Endothelial cell of umbilical vein (primary cell): Measurements from ENCODE around the gene WDR74. TPM values are rescaled to one million over a fixed set of nuclear protein-coding genes. Genes with fewer than 3 reads are reported as not detected.

Source experiments
- BruUV-seq: library from RNA; stranded (reverse); fragments of 400-500 nt; replicated peaks from 2 replicates; lab custom pipeline; 2021; lab: Mats Ljungman, UMichigan
- CTCF ChIA-PET: fragments of 300-600, 350-600 bp; sonication (Branson Sonifier 250); formaldehyde crosslinking; loops from one replicate; lab custom pipeline; 2021; ENCODE audit warnings: antibody characterized with exemption, inconsistent platforms; lab: Charles Lee
- POLR2A ChIA-PET: fragments of 300-600, 350-600 bp; sonication (Branson Sonifier 250); formaldehyde crosslinking; loops from one replicate; lab custom pipeline; 2021; ENCODE audit warnings: antibody characterized with exemption, inconsistent platforms; lab: Charles Lee
- DNase-seq: peaks from one replicate; pipeline ENCODE4 v3.0.0-alpha.2; 2011; ENCODE audit warnings: low read depth, low spot score
- FAIRE-seq: peaks from 2 replicates; lab custom pipeline; 2011; peaks lifted over from hg19 to GRCh38; lab: Jason Lieb, UNC
- H2AFZ ChIP-seq: 2 replicates; pipeline ENCODE4 v1.6.0; 2012; ENCODE audit warnings: low read depth, low read length, control low read depth, inconsistent platforms
- H3K27ac ChIP-seq: 2 replicates; pipeline ENCODE4 v1.5.1; 2011; ENCODE audit warnings: low read depth, mild to moderate bottlenecking, control low read depth, low read length, moderate library complexity; ENCODE audit not compliant: insufficient read depth
- H3K27me3 ChIP-seq, 2 experiments: 2 replicates each; pipeline versions ENCODE4 v1.6.0 to v1.6.1; 2011; ENCODE audit warnings: low read length in 2 of 2, mixed read lengths in 1 of 2; ENCODE audit not compliant: control insufficient read depth in 2 of 2, insufficient read depth in 2 of 2
- H3K36me3 ChIP-seq, 2 experiments: 2 replicates in 1 of 2; 3 replicates in 1 of 2; pipeline ENCODE4 v1.5.1; 2011; ENCODE audit warnings: low read length in 2 of 2, mild to moderate bottlenecking in 1 of 2, moderate library complexity in 1 of 2; ENCODE audit not compliant: control insufficient read depth in 2 of 2, insufficient read depth in 2 of 2; ENCODE audit errors: extremely low read depth in 1 of 2
- H3K4me1 ChIP-seq: 3 replicates; pipeline ENCODE4 v1.5.1; 2011; ENCODE audit warnings: mild to moderate bottlenecking, low read length; ENCODE audit not compliant: control insufficient read depth, insufficient read depth; ENCODE audit errors: extremely low read depth
- H3K4me2 ChIP-seq: 2 replicates; pipeline ENCODE4 v1.6.1; 2011; ENCODE audit warnings: low read length, control low read depth, mixed read lengths; ENCODE audit not compliant: insufficient read depth
- H3K4me3 ChIP-seq, 3 experiments: fragments of 200-600 bp in 1 of 3; sonication (generic), shearing (Covaris generic) in 1 of 3; replicated peaks in 1 of 3; 2 replicates each; pipeline ENCODE4 v1.5.1; 2011 to 2016; ENCODE audit warnings: control low read depth in 3 of 3, low read length in 3 of 3, mild to moderate bottlenecking in 2 of 3, inconsistent platforms in 1 of 3, low read depth in 1 of 3, moderate library complexity in 1 of 3; ENCODE audit not compliant: insufficient read depth in 1 of 3
- H3K79me2 ChIP-seq: 2 replicates; pipeline ENCODE4 v1.6.0; 2012; ENCODE audit warnings: low read length, inconsistent platforms; ENCODE audit not compliant: control insufficient read depth, insufficient read depth
- H3K9ac ChIP-seq: replicated peaks from 2 replicates; pipeline ENCODE3; 2011; ENCODE audit warnings: low read length, control low read depth; ENCODE audit not compliant: insufficient read depth; ENCODE audit errors: extremely low read depth
- H3K9me1 ChIP-seq: replicated peaks from 3 replicates; pipeline ENCODE4 v1.6.0; 2011; ENCODE audit warnings: mild to moderate bottlenecking, low read length; ENCODE audit not compliant: control insufficient read depth, insufficient read depth; ENCODE audit errors: extremely low read depth
- H3K9me3 ChIP-seq: replicated peaks from 2 replicates; pipeline ENCODE4 v1.5.1; 2012; ENCODE audit warnings: low read length, inconsistent platforms; ENCODE audit not compliant: control insufficient read depth, insufficient read depth
- H4K20me1 ChIP-seq: replicated peaks from 2 replicates; pipeline ENCODE3; 2011; ENCODE audit warnings: mild to moderate bottlenecking, low read length; ENCODE audit not compliant: control insufficient read depth, insufficient read depth; ENCODE audit errors: extremely low read depth
- EZH2 ChIP-seq: IDR thresholded peaks from 2 replicates; pipeline ENCODE4 v1.6.1; 2012; ENCODE audit warnings: borderline replicate concordance, low read depth, mild to moderate bottlenecking, moderate library complexity, low read length, inconsistent platforms; ENCODE audit not compliant: severe bottlenecking
- FOS ChIP-seq: IDR thresholded peaks from 2 replicates; pipeline ENCODE4 v1.6.1; 2011; ENCODE audit warnings: mild to moderate bottlenecking, low read length, moderate library complexity, borderline replicate concordance; ENCODE audit not compliant: insufficient read depth
- GATA2 ChIP-seq: IDR thresholded peaks from 2 replicates; pipeline ENCODE4 v1.7.0; 2011; ENCODE audit warnings: low read depth, mild to moderate bottlenecking, moderate library complexity, mixed read lengths, low read length; ENCODE audit not compliant: insufficient read length, insufficient read depth
- JUN ChIP-seq: IDR thresholded peaks from 2 replicates; pipeline ENCODE4 v1.6.1; 2011; ENCODE audit warnings: borderline replicate concordance, low read depth; ENCODE audit not compliant: insufficient read length, insufficient read depth
- MYC ChIP-seq: IDR thresholded peaks from one replicate; pipeline ENCODE4 v1.6.1; 2011; ENCODE audit warnings: mild to moderate bottlenecking, low read depth, low read length
- POLR2A ChIP-seq: IDR thresholded peaks from 2 replicates; pipeline ENCODE4 v1.6.1; 2012; ENCODE audit warnings: low read depth, mild to moderate bottlenecking, control low read depth, low read length
- POLR2AphosphoS5 ChIP-seq: IDR thresholded peaks from 2 replicates; pipeline ENCODE4 v1.6.1; 2012; ENCODE audit warnings: low read depth, mild to moderate bottlenecking, control low read depth, low read length, moderate library complexity; ENCODE audit not compliant: insufficient read depth
- dilution Hi-C: fragments of 300-500 bp; cut with MboI; formaldehyde crosslinking; loops from one replicate; pipeline ENCODE4 v1.15.0; 2019; ENCODE audit warnings: low sequenced_read_pairs; ENCODE audit not compliant: extremely low pct_ligation_motif_present
- intact Hi-C: fragments of 100-400 bp; cut with micrococcal nuclease; formaldehyde crosslinking; loops from one replicate; pipeline ENCODE4 v1.10.0; 2022
- polyA plus RNA-seq, 4 experiments: library from polyadenylated mRNA; depleted of rRNA in 3 of 4; stranded (reverse) in 3 of 4; unstranded in 1 of 4; fragments of >200 nt; gene quantifications; 2 replicates each; pipeline versions ENCODE4 v1.2.1 to v1.2.3, GENCODE V29; 2011 to 2012; ENCODE audit warnings: missing spikeins in 1 of 4
- total RNA-seq: library from RNA; stranded (reverse); gene quantifications from 2 replicates; pipeline ENCODE4 v1.2.3, GENCODE V29; 2021
- TF ChIP-seq, protein P1 (sequence below): IDR thresholded peaks from 2 replicates; pipeline ENCODE4 v1.6.1; 2011; ENCODE audit not compliant: insufficient read depth, insufficient read length
- TF ChIP-seq, protein P2 (sequence below), 2 donors: IDR thresholded peaks; 1 replicate in 1 of 2; 2 replicates in 1 of 2; pipeline ENCODE4 v1.5.1; 2011; ENCODE audit warnings: low read length in 2 of 2, mild to moderate bottlenecking in 2 of 2, moderate library complexity in 2 of 2, control low read depth in 1 of 2, inconsistent platforms in 1 of 2, low read depth in 1 of 2; ENCODE audit not compliant: insufficient read depth in 1 of 2; ENCODE audit errors: extremely low read depth in 1 of 2

WDR74 gene
- total and polyA plus RNA-seq, 2 donors (not counting 3 experiments of a cell fraction or from before 2014, with no cell fraction given) = 44.7 to 51.7 TPM

- peaks cover 23 to 45% of the 10 kb centered on the region in 2 experiments for H3K36me3 ChIP-seq
- BruUV-seq = no TSS peak
- DNase-seq = no peak
- FAIRE-seq = no peak
- peak overlapping the region in 1 of 3 experiments; percentile 65 for H3K4me3 ChIP-seq
- no peaks in the 10 kb centered on the region for H3K9me3 ChIP-seq
- TF ChIP-seq, protein P1, sequence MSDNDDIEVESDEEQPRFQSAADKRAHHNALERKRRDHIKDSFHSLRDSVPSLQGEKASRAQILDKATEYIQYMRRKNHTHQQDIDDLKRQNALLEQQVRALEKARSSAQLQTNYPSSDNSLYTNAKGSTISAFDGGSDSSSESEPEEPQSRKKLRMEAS = no peak
- no peak for TF ChIP-seq FOS
- TF ChIP-seq, protein P2, sequence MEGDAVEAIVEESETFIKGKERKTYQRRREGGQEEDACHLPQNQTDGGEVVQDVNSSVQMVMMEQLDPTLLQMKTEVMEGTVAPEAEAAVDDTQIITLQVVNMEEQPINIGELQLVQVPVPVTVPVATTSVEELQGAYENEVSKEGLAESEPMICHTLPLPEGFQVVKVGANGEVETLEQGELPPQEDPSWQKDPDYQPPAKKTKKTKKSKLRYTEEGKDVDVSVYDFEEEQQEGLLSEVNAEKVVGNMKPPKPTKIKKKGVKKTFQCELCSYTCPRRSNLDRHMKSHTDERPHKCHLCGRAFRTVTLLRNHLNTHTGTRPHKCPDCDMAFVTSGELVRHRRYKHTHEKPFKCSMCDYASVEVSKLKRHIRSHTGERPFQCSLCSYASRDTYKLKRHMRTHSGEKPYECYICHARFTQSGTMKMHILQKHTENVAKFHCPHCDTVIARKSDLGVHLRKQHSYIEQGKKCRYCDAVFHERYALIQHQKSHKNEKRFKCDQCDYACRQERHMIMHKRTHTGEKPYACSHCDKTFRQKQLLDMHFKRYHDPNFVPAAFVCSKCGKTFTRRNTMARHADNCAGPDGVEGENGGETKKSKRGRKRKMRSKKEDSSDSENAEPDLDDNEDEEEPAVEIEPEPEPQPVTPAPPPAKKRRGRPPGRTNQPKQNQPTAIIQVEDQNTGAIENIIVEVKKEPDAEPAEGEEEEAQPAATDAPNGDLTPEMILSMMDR (IDR thresholded peaks at IDR 0.05; ENCODE audit: extremely low read depth in 1 of 2, insufficient read depth in 1 of 2, low read depth in 1 of 2, low read length in 2 of 2) = no peak
- TF ChIP-seq POLR2AphosphoS5 = no peak
- TF ChIP-seq JUN = no peak
- TF ChIP-seq EZH2 = no peak
- no peak for TF ChIP-seq GATA2
- TF ChIP-seq MYC = no peak
- TF ChIP-seq POLR2A = no peak
- H2AFZ ChIP-seq = no peak overlapping the region
- H4K20me1 ChIP-seq = no peaks in the 10 kb centered on the region
- H3K9ac ChIP-seq = no peak overlapping the region
- peaks cover 27% of the 10 kb centered on the region for H3K79me2 ChIP-seq
- ChIA-PET CTCF (no interaction called here), POLR2A (interaction anchor here (1.1 to 1.2 kb wide), 2 partner anchors 21 to 49 kb away, joined by 3 to 6 read pairs; partner anchors contain the start of gene TAF6L)
- H3K4me1 ChIP-seq = peaks cover 11% of the 10 kb centered on the region
- peak overlapping the region; percentile 54 for H3K27ac ChIP-seq
- H3K9me1 ChIP-seq = no peaks in the 10 kb centered on the region
- no peak overlapping the region for H3K4me2 ChIP-seq
- intact Hi-C loops = loop anchor here (1.0 to 2.0 kb wide), 2 partner anchors 40 to 65 kb away; partner anchors contain the start of genes HNRNPUL2, STX5 and TEX54
- dilution Hi-C loops = no loop called here
- H3K27me3 ChIP-seq = no peaks in the 10 kb centered on the region
These were observed 47.2 kb downstream of the WDR74 start for GRCh38 chr11:62792202-62792575.
